Calu3 (cell line): ENCODE measurements around the gene YPEL1. TPM values are rescaled to one million over a fixed set of nuclear protein-coding genes. Genes with fewer than 3 reads are reported as not detected.

Experiments used
- BruUV-seq: library from RNA; stranded (reverse); fragments of 400-500 nt; replicated peaks from 2 replicates; lab custom pipeline; 2021; lab: Mats Ljungman, UMichigan
- CTCF ChIA-PET: fragments of 300-600 bp; sonication (Branson Sonifier 250); formaldehyde crosslinking; loops from one replicate; lab custom pipeline; 2022; ENCODE audit warnings: antibody characterized with exemption; lab: Charles Lee
- DNase-seq: peaks from one replicate; pipeline ENCODE4 v3.0.0; 2022
- H3K27ac Mint-ChIP-seq: one replicate; pipeline ENCODE4 v1.8.0; 2022; ENCODE audit warnings: mixed read lengths; ENCODE audit not compliant: unreplicated experiment
- H3K27me3 Mint-ChIP-seq: one replicate; pipeline ENCODE4 v1.8.0; 2022; ENCODE audit warnings: mixed read lengths; ENCODE audit not compliant: unreplicated experiment
- H3K36me3 Mint-ChIP-seq: one replicate; pipeline ENCODE4 v1.8.0; 2022; ENCODE audit warnings: mild to moderate bottlenecking, moderate library complexity, mixed read lengths; ENCODE audit not compliant: insufficient read depth, unreplicated experiment
- H3K4me1 Mint-ChIP-seq: one replicate; pipeline ENCODE4 v1.8.0; 2022; ENCODE audit warnings: mild to moderate bottlenecking, low read depth, mixed read lengths; ENCODE audit not compliant: unreplicated experiment
- H3K4me3 Mint-ChIP-seq: one replicate; pipeline ENCODE4 v1.8.0; 2022; ENCODE audit warnings: mild to moderate bottlenecking, low read depth, moderate library complexity, mixed read lengths; ENCODE audit not compliant: unreplicated experiment
- H3K9me3 Mint-ChIP-seq: one replicate; pipeline ENCODE4 v1.8.0; 2022; ENCODE audit warnings: low read depth, mixed read lengths; ENCODE audit not compliant: unreplicated experiment
- intact Hi-C: fragments of 100-400 bp; cut with micrococcal nuclease; formaldehyde crosslinking; loops from one replicate; pipeline ENCODE4 v1.10.0; 2022; ENCODE audit not compliant: unreplicated experiment
- total RNA-seq: library from RNA; stranded (reverse); gene quantifications from 2 replicates; pipeline ENCODE4 v1.2.3, GENCODE V29; 2022
- TF ChIP-seq, protein P1 (sequence below): fragments of 200-600 bp; IDR thresholded peaks from one replicate; pipeline ENCODE4 v1.8.0; 2022; ENCODE audit warnings: antibody characterized with exemption; ENCODE audit not compliant: unreplicated experiment

The YPEL1 gene
- total RNA-seq, 1 experiment from 2014 or later = 3.3 TPM

GRCh38 chr22:21659864-21660525 lies 75.6 kb downstream of the YPEL1 start:
- CTCF ChIA-PET = no interaction called here
- H3K9me3 Mint-ChIP-seq = no peaks in the 10 kb centered on the region
- TF ChIP-seq, protein P1, sequence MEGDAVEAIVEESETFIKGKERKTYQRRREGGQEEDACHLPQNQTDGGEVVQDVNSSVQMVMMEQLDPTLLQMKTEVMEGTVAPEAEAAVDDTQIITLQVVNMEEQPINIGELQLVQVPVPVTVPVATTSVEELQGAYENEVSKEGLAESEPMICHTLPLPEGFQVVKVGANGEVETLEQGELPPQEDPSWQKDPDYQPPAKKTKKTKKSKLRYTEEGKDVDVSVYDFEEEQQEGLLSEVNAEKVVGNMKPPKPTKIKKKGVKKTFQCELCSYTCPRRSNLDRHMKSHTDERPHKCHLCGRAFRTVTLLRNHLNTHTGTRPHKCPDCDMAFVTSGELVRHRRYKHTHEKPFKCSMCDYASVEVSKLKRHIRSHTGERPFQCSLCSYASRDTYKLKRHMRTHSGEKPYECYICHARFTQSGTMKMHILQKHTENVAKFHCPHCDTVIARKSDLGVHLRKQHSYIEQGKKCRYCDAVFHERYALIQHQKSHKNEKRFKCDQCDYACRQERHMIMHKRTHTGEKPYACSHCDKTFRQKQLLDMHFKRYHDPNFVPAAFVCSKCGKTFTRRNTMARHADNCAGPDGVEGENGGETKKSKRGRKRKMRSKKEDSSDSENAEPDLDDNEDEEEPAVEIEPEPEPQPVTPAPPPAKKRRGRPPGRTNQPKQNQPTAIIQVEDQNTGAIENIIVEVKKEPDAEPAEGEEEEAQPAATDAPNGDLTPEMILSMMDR = no peak

GRCh38 chr22:21657360-21658032 lies 78.1 kb downstream of the YPEL1 start:
- Mint-ChIP-seq H3K27ac (peak overlapping the region; percentile 70), H3K4me1 (peaks cover 13% of the 10 kb centered on the region), H3K36me3 (peaks cover 47% of the 10 kb centered on the region), H3K9me3 (no peaks in the 10 kb centered on the region), H3K4me3 (peak overlapping the region; percentile 87), H3K27me3 (no peaks in the 10 kb centered on the region)
- CTCF ChIA-PET = interaction anchor here (0.6 to 1.0 kb wide), 4 partner anchors 11 to 268 kb away, joined by 3 to 6 read pairs (median 4); no protein-coding TSS in a partner anchor
- DNase-seq = peak; percentile 91
- intact Hi-C loops = no loop called here
- TF ChIP-seq, protein P1 = peak; percentile 22
- BruUV-seq = no TSS peak

More at GRCh38 chr22:21659864-21660525, 75.6 kb downstream of the YPEL1 start:
- no peak overlapping the region for H3K4me3 Mint-ChIP-seq
- peaks cover 13% of the 10 kb centered on the region for H3K4me1 Mint-ChIP-seq
- DNase-seq = no peak
- BruUV-seq = no TSS peak
- H3K27me3 Mint-ChIP-seq = no peaks in the 10 kb centered on the region
- intact Hi-C loops = no loop called here
- H3K27ac Mint-ChIP-seq = no peak overlapping the region
- H3K36me3 Mint-ChIP-seq = peaks cover 36% of the 10 kb centered on the region

- CTCF ChIA-PET = no interaction called here
Observed at GRCh38 chr22:21657020-21657359, 78.6 kb downstream of the YPEL1 start.

More at GRCh38 chr22:21657020-21657359, 78.6 kb downstream of the YPEL1 start:
- no peak for DNase-seq
- Mint-ChIP-seq H3K36me3 (peaks cover 52% of the 10 kb centered on the region), H3K4me3 (peak overlapping the region; percentile 87), H3K4me1 (peaks cover 13% of the 10 kb centered on the region), H3K27ac (peak overlapping the region; percentile 42), H3K9me3 (no peaks in the 10 kb centered on the region), H3K27me3 (no peaks in the 10 kb centered on the region)
- intact Hi-C loops = no loop called here
- TF ChIP-seq, protein P1 = no peak
- BruUV-seq = no TSS peak
